CD4-positive, alpha-beta T cell treated with Interleukin-2 at 100 ng/mL for 4 hours (primary cell): ENCODE measurements around the gene AMMECR1.

ENCODE experiments used
- DNase-seq: peaks from one replicate; pipeline ENCODE4 v3.0.0-alpha.2; 2020; ENCODE audit warnings: low spot score

The AMMECR1 gene

DNA sequence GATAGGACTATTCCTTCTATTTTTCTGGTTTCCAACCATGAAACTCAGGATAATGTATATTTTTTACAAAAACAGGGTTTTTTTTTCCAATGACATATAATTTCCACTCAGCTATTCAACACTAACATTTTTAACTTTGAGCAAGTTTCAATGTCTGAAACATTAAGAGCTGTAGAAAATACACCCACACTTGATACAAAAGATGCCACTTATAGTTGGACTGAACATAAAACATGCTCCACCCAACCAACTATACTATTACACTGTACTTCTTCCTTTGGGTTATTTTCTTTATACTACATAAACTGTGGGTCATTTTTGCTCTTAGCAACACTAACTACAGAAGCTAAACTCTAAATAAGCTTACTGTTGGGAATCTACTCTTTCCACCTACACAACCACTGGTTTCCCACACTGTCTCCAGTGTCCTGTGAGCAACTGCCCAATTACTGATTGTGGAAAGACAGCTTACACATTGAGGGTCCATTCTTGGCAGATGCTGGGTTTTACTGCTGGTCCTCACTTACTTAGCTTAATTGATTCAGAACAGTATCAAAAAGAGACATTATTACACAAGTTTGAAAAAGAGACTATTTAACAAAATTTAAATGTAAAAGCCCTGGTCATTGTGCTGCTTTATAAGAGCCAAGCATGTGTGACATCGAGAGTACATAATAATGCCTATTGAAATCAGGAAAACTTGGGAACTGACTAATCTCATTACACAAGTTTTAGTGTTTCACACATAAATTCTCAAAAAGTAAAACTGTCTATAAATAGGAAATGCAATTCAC lies 6.3 kb downstream of the AMMECR1 start:
- DNase-seq = no peak

DNA sequence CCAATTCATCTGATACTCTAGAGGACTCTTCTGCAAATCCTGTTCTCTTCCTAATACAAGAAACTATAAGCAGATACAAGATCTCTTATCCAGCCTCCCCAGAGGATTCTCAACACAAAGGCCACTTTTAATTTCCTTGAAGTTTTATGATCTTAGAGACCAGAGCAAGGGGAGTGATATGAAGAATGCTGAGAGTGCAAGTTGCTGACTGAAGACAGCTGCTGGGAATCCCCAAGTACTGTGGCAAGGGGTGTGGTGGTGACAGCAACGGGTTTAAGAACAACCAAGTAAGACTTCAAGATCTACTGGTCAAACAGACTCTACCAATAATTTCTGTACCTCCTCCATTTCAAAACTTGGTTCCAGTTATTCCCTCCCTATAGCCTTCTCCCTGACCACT lies 7.0 kb downstream of the AMMECR1 start:
- DNase-seq = peak; percentile 47

DNA sequence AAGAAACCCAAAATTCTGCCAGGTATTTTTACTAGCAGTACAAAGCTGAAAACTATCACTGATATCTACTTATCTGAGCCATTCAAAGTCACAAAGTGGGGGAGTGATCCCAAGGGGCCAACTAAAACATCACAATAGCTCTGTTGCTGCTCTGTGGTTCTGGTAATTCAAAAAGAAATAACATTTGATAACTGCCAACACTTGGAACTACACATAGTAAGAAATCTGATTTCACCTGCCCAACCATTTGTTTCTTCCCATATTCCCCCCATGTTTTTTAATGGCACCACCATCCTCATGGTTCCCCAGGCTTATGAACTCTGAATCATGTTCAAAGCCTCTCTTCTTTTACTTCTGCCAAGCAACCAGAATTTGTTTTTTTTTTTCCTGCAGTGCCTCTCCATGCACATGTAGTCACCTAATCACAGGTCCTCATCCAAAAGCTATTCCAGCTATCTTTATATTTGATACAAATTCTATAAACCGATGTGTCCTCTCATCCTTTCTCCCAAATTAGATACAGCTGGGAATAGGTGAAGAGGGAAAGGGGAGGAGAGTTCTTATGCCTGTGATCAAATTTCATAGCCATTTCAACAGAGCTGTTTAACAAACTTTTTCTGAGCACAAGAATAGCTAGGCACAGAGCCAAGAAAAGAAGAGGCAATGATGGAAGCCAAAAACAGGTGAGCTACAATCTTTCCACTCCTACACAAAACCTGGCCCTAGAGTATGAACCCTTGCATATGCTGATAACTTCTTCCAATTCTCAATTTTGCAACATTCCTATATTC lies 7.7 kb downstream of the AMMECR1 start:
- no peak for DNase-seq

DNA sequence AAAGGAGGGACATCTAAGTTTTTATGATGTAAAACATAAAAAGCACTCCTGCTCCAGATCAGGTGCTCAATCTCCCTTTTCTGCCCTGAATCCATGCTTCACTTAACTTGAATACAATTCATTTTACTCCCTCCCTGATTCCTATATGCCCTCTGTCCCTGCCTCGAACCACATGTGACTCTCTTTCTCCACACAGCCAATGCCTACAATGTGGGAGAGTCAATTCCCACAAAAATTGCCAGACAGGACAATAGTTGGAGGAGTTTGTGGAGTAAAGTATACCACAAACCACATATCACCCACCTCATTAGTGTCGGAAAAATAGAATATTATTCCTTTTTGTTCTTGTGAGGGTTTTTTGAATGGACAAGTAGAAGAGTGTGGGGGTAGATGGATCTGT lies 9.7 kb downstream of the AMMECR1 start:
- DNase-seq = no peak

DNA sequence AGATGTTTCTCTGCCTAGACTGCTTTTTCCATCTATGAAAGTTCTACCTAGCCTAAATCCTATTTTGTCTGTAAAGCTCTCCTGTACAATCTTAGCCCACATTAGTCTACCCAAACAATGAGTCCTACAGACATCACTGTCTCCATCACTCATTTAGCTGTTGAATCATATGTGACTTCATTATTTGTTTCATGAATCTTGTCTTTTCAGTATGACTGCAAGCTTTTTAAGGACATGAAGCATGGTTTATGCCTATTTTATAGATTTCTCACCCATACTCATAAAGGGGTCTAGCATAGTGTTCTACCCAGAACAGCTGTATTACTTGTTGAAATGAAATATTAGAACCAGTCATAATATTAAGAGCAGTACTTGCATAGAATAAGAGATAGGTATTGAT lies 13.0 kb downstream of the AMMECR1 start:
- no peak for DNase-seq

DNA sequence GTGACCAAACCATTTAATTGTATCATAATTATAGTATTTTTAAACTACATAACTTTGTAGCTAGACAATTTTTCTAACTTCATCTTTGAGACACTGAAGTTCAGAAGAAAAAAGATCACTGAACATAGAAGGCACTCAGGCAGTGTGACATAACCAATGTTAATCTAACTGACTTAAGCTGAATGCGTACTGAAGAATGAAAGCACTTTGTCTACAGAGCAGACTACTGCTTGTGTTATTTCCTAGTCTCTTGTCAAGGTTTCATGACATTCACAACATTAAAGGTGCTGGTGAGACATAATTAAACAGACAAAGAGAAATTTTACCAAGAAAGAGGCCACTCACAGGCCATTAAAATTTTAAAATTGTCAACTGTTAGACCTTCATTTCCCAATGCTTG lies 13.5 kb downstream of the AMMECR1 start:
- DNase-seq = peak; percentile 1

DNA sequence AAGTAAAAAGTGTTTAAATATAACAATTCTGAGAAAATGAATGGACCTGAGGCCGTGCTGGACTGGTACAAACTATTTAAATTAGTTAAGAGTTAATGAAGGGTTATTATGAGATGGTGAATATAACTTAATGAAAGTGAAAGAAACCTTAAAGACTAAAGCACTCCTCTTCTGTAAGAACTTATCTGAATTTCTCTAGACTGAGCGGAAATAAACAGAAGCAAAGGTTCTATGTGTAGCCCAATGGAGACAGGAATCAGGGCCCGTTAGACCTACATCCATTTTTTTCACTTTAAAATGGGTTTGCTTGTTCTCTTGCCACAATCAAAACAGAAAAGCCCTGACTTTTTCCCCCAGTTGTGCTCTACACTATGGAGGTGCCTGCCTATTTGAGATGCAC lies 14.9 kb downstream of the AMMECR1 start:
- DNase-seq = no peak

DNA sequence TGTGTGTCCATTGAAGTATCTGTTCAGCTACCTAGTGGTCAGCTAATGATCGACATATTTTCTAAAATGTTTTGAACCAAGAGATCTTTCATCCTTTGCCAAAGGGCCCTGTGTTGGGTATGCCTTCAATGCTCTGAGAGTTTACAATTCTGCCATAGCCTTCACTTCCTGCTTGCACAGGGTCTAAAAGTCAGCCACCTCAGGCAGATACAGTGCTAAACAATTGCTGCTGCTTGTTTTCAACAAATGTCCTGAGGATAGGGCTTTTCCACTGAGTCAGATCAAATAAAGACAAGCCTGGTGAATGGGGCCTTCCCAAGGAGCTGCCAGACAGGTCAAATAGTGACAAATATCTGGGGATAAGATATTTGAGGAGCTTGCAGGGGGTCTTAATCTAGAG lies 16.7 kb downstream of the AMMECR1 start:
- DNase-seq = no peak

DNA sequence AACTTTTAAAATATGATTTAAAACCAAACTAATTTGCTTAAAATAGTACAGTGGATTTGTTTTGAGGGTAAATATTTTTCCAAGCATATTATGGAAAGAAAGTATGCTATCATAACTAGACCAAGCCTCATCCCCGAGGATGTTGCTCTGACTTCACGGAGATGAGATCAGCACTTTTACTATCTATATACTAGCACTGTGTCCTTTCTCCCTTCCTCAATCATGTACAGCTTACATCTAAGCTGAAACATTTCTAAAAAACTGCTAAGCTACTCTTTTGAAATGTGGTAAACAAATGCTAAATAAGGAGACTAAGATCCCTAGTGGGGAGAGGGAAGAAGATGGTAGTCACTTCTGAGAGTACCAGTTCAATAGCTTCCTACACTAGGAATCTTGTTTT lies 23.8 kb downstream of the AMMECR1 start:
- DNase-seq = no peak

DNA sequence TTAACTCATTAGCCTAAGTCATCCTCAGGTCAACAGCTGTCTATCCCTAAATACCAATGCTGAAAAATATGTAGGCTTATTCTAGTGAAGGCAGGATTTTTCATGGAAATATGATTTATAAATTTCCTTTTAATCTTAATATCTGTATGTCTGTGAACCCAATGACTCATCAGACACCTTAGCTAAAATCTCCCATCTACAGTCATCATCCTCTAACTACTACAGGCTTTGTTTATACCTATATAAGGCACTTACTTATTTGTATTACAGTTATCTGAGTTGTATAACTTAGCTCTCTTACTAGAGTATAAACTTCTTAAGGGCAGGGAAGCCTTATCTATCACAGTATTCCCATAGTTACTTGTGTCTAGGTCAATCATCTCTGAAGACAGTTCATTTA lies 24.2 kb downstream of the AMMECR1 start:
- DNase-seq = peak; percentile 7

DNA sequence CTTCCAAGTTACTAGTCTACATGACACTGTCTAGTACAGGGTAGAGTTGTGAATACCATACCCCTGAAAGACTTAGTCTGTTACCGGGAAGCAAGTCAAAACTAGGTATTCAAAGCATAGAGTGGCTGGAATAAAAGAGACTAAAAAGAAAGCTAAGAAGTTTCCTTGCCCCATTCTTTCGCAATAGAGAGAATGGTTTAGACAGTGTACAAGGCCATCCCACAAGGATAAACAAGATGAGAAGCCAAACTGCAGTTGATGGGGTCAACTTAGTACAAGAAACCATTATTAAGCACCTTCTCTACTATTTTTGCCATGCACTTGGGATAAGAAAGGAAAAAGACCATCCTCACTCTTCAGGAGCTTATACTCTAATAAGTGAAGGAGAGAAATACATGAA lies 30.3 kb downstream of the AMMECR1 start:
- no peak for DNase-seq

DNA sequence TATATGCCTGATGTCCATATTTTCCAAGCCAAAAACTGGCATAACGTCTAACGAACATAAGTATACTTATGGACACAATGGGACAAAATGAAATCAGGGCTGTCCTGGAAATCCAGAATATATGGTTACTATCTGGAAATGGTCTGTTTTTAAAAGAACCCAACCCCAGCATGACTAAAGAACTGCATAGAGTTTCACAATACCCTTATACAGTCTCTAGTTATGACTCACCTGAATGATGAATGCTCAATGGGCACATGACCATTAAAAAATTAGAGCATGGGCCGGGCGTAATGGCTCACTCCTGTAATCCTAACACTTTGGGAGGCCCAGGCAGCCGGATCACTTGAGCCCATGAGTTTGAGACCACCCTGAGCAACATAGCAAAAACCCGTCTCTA lies 31.8 kb downstream of the AMMECR1 start:
- DNase-seq = no peak

DNA sequence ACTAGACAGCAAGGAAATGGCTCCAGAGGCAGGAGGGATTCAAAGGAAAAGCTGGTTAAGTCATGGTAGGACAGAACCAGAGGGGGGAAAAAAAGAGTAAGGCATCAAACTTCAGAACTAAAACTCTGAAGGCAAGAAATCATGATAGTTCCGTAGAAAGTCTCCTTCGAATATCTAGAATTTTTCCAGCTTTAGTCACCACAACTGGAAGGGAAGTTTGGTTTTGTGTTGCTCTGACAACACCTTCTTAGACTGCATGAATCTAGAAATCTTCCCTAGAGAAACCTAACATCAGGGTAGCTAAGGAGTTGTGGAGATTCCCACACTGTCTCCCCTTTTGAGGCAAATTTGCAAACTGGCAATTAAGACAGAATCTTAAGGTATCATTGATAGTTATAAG lies 33.7 kb downstream of the AMMECR1 start:
- no peak for DNase-seq

DNA sequence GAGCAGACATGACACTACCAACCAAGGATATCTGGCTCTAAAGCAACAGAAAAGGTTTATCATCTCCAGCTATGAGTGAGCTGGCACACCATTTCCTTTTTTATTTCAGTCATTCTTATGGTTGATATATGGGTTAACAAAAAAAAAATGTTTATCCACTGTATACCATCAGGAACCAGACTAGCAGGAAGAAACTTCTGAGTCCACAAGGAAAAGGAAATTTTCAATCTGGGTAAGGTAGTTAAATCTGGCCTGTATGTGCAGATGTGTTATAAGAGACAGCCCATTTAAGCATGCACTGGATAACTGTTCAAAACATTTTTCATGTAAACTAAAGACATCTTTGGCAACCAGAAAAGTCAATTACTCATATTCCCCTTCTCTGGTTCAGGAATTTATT lies 35.0 kb downstream of the AMMECR1 start:
- DNase-seq = no peak

DNA sequence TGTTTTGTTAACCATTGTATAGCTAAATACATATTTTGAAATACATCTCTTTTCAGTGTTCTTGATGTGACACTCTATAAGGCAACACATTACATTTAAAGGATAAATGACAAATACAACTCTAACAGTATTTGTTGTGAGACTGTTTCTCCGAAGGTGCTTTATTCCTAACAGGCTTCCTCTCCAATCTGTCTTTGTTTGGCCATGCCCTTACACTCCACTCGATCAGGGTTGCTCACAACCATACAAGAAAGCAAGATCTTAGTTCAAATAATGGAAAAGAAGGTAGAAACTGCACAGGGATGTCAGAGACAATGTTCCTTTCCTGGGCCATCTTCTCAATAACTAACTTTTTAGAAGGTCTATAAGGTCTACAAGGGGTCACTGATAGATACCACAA lies 36.5 kb downstream of the AMMECR1 start:
- DNase-seq = no peak

DNA sequence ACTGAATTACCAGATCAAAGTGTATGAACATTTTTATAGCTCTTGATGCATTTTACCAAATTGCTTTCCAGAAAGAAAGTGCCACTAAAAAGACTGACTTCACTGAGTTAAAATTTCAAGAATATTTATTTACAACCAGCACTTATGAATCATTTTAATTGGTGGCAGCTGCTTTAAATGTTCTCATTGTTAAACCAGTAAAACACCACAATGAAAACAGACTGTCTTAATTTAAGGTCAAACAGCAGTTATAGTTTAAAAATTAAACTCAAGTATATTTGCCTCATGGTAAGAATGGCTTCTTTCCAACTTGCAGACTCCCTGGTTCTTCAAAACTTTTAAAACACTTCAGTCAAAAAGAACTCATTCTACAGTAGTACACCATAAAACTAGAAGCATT lies 36.9 kb downstream of the AMMECR1 start:
- DNase-seq = no peak

DNA sequence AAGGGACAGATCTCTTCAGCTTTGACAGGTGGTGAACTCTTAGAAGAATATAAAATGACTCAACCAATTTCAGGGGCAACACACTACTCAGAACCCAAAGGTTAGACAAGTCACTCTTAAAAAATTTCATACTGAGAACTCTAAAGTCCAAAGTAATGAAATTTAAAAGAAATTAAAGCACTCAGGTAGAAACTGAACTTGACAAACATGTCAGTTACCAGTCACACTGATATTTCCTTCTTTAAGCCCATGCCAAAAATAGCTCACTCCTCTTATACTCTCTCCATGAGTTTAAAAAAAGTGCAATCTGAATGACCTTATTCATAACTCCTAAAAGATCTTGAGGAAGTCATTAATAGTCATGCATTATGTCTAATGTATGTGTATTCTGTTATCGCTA lies 40.3 kb downstream of the AMMECR1 start:
- DNase-seq = peak; percentile 2

DNA sequence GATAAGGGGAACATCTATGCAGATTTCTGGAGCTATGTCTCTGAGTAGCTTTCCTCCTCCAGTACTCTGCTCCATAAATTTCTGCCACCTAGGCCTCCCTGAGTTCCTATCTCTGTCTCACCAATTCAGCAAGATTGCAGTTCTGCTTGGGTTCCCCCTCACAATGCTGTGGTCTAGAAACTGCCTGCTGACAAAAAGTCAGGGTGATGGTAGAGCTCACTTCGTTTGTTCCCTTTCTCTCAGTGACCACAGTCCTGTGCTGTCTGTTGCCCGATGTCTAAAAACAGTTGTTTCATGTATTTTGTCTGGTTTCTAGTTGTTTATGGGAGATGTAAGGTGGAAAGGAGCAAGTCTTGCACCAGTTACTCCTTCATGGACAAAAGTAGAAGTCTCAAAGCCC lies 41.1 kb downstream of the AMMECR1 start:
- no peak for DNase-seq

DNA sequence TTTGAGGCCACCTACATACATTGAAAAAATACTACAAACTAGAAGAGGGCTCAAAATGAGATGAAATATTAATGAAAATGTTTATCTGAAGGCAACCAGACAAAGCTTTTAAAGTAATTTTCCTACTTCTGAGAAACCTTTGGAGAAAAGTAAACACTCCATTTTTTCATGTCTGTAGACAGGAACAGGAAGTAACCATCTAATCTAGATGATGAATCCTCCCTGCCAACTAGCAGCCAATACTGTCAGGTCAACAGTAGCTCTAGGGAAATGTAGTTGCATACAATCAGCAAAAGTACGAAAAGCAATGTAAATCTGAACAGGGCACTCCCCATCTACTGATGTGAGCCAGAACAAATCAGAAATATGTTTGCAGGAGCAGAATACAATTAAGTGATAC lies 49.0 kb downstream of the AMMECR1 start:
- DNase-seq = peak; percentile 14

DNA sequence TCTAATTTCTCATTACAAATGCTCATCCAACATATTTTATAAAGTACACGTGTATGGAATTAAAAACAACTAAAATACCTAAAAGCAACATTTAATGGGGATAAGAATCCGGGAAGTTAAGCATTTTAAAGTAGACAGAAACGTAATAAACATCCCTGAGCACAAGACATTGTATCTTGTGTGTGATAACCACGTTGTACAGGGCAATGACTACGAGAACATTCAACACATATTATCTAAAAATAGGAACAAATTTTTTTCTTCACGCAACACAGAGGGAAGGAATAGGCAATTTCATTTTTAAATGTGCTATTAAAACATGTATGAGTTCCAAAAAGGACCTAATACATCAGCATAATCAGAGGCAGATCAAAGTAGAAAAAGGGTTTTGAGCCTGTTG lies 49.5 kb downstream of the AMMECR1 start:
- DNase-seq = no peak

DNA sequence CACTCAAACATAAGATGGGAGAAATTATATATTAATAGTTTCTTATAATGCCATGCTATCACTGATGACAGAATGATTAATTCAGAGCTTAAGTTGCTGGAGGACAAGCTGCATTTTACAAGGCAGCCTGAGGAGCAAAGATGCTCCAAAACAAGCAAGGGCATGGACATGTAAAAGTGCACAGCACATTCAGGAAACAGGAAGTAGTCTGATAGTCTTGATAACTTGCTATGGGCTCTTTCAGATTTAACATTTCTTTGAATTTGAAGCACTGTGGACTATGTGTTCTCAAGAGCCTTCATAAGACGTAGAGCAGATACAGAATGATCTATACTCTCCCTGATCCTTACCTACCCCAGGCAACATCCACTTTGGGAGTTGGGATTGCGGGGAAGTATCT lies 50.0 kb downstream of the AMMECR1 start:
- peak; percentile 6 for DNase-seq

DNA sequence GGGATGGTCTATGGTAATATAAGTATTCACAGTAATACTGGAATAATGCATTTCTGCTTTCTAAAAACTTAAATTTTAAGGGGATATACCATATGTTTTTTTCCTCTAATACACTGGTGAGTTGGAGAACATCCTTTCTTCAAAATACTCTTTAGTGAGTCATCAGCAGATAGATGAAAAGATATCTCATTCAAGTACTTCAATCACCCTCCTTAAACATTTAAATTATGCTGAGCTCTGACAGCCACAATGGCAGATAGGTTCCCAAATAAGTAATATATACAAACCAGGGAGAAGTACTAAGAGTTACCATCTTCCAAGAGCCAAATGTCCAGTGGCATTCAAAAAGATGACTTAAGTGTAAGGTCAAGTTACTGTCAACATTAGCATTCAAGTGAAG lies 52.2 kb downstream of the AMMECR1 start:
- no peak for DNase-seq

DNA sequence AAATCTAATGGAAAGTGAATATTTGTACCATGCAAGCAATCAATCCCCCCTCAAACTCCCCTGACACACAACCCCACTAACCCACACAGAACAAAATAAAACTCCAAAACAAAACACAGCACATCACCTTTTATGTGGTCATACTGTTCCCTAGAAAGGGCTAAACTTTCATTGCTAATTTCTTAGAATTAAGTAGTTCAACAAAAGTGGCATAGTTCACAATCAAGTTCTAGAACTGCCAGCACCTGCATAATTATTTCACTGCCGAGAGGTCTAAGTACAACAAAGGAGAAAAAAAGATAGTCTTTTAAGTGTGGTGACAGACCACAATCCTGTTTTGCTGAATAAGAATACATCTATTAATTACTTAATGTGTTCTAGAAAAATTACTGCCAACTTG lies 58.8 kb downstream of the AMMECR1 start:
- peak; percentile 43 for DNase-seq

DNA sequence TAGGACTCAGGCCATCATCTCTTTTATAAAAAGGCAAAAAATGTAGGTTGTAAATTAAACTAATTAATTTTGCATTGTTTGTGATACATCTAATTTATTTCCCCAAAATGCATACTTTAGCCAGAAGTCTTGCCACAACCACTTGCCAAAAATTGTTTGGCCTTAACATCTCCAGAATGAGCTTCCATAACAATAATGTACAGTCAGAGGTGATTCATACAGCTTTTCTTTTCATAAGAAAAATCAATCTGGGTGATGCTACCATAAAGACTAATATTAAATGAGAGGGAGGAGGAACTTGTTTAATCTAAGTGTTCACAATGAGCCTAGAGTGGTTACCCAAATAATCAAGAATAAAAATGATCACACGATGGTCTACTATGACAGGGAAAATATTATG lies 59.3 kb downstream of the AMMECR1 start:
- no peak for DNase-seq
